ENCODE data around the gene PLEKHA3. TPM values are rescaled to one million over a fixed set of nuclear protein-coding genes. Genes with fewer than 3 reads are reported as not detected.

The PLEKHA3 gene
- total RNA-seq, 2 experiments from 2014 or later = 20.1 to 20.3 TPM

DNA sequence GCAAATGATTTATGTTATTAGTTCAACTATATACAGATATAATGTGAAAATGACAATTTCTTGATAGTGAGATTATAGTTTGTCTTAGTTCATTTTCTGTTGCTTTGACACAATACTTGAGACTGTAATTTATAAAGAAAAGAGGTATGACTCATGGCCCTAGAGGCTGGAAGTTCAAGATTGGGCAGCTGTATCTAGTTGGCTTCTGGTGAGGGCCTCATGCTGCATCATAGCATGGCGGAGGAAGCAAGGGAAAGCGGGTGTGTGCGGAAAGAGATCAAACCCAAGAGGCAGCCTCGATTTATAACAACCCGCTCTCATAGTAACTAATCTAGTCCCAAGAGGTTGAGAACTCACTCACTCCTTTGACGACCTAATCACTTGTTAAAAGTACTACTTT, 11.4 kb downstream of the PLEKHA3 start:
- no peak overlapping the region for H3K27ac Mint-ChIP-seq
- no peak for ATAC-seq (ENCODE audit: poor library complexity)
- Histone ChIP-seq H3K27me3 (ENCODE audit: control insufficient read depth in 1 of 2, insufficient read depth in 2 of 2, low read length in 2 of 2) (no peaks in the 10 kb centered on the region), H3K4me1 (ENCODE audit: insufficient read depth, low read length) (no peaks in the 10 kb centered on the region), H3K27ac (ENCODE audit: low read depth in 1 of 2, low read length in 2 of 2) (no peak overlapping the region), H3K36me3 (ENCODE audit: insufficient read depth, low read length) (peaks cover 75% of the 10 kb centered on the region), H3K9me3 (ENCODE audit: control insufficient read depth in 1 of 2, insufficient read depth in 1 of 2, low read length in 2 of 2) (no peaks in the 10 kb centered on the region), H3K4me3 (ENCODE audit: low read length) (no peak overlapping the region)
- H3K4me3 Mint-ChIP-seq = no peak overlapping the region
- CTCF ChIA-PET = no interaction called here
- DNase-seq = no peak
- no peaks in the 10 kb centered on the region for H3K27me3 Mint-ChIP-seq
- no peaks in the 10 kb centered on the region for H3K9me3 Mint-ChIP-seq
- POLR2A ChIA-PET = no interaction called here
- peaks cover 92% of the 10 kb centered on the region for H3K36me3 Mint-ChIP-seq (ENCODE audit: low read depth)
- TF ChIP-seq CTCF (IDR thresholded peaks at IDR 0.05) = no peak
- intact Hi-C loops (cut with DNase I, micrococcal nuclease) = loop anchor here in 1 of 2 experiments (10.0 kb wide), 1 partner anchor 97 kb away; no protein-coding TSS in a partner anchor
- peaks cover 20% of the 10 kb centered on the region for H3K4me1 Mint-ChIP-seq (ENCODE audit: low read depth)

- Mint-ChIP-seq H3K36me3 (ENCODE audit: low read depth) (peaks cover 95% of the 10 kb centered on the region), H3K27ac (no peak overlapping the region), H3K4me1 (ENCODE audit: low read depth) (no peaks in the 10 kb centered on the region), H3K9me3 (no peaks in the 10 kb centered on the region), H3K27me3 (no peaks in the 10 kb centered on the region), H3K4me3 (no peak overlapping the region)
- Histone ChIP-seq H3K4me3 (ENCODE audit: low read length) (no peak overlapping the region), H3K36me3 (ENCODE audit: insufficient read depth, low read length) (peaks cover 77% of the 10 kb centered on the region), H3K27me3 (ENCODE audit: control insufficient read depth in 1 of 2, insufficient read depth in 2 of 2, low read length in 2 of 2) (no peaks in the 10 kb centered on the region), H3K9me3 (ENCODE audit: control insufficient read depth in 1 of 2, insufficient read depth in 1 of 2, low read length in 2 of 2) (no peaks in the 10 kb centered on the region), H3K27ac (ENCODE audit: low read depth in 1 of 2, low read length in 2 of 2) (no peak overlapping the region), H3K4me1 (ENCODE audit: insufficient read depth, low read length) (no peaks in the 10 kb centered on the region)
- DNase-seq (no peak), ATAC-seq (ENCODE audit: poor library complexity) (no peak)
- no peak for TF ChIP-seq CTCF (IDR thresholded peaks at IDR 0.05)
- ChIA-PET CTCF (interaction anchor here (1.3 to 1.8 kb wide), 2 partner anchors 27 to 60 kb away, joined by 3 read pairs; no protein-coding TSS in a partner anchor), POLR2A (no interaction called here)
- intact Hi-C loops (cut with DNase I, micrococcal nuclease) = loop anchor here in 1 of 2 experiments (10.0 kb wide), 1 partner anchor 101 kb away; no protein-coding TSS in a partner anchor
Observed at GRCh38 chr2:178496049-178496448, 15.8 kb downstream of the PLEKHA3 start.

DNA sequence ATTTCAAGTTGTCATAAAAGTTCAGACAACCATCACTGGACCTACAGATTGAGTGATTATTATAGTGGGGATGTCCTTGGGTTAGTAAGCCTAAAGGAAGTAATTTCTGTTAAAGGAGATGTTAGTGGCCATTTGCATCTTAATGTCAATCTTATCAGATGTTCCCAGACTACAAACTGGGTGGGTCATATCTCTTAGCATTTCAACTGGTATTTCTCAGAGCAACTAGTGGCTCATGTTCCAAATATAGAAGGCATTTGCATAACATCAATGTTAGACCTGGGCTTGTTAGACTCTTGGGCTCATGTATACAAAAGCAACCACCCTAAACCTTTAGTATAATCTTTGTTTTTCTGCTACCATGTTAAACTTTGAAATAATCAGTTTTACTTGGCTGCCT, 17.9 kb downstream of the PLEKHA3 start:
- TF ChIP-seq CTCF (IDR thresholded peaks at IDR 0.05) = no peak
- H3K36me3 Mint-ChIP-seq (ENCODE audit: low read depth) = peaks cover 95% of the 10 kb centered on the region

More for the DNA sequence above, 17.9 kb downstream of the PLEKHA3 start:
- DNase-seq (no peak), ATAC-seq (ENCODE audit: poor library complexity) (no peak)
- H3K9me3 ChIP-seq (ENCODE audit: control insufficient read depth in 1 of 2, insufficient read depth in 1 of 2, low read length in 2 of 2) = no peaks in the 10 kb centered on the region
- peaks cover 84% of the 10 kb centered on the region for H3K36me3 ChIP-seq (ENCODE audit: insufficient read depth, low read length)
- H3K9me3 Mint-ChIP-seq = no peaks in the 10 kb centered on the region
- H3K4me3 ChIP-seq (ENCODE audit: low read length) = no peak overlapping the region
- H3K27me3 Mint-ChIP-seq = no peaks in the 10 kb centered on the region
- no peak overlapping the region for H3K4me3 Mint-ChIP-seq
- CTCF ChIA-PET = no interaction called here
- no peaks in the 10 kb centered on the region for H3K27me3 ChIP-seq (ENCODE audit: control insufficient read depth in 1 of 2, insufficient read depth in 2 of 2, low read length in 2 of 2)
- no peak overlapping the region for H3K27ac ChIP-seq (ENCODE audit: low read depth in 1 of 2, low read length in 2 of 2)
- H3K4me1 ChIP-seq (ENCODE audit: insufficient read depth, low read length) = no peaks in the 10 kb centered on the region
- POLR2A ChIA-PET = no interaction called here
- no peaks in the 10 kb centered on the region for H3K4me1 Mint-ChIP-seq (ENCODE audit: low read depth)
- H3K27ac Mint-ChIP-seq = no peak overlapping the region
- intact Hi-C loops (cut with DNase I, micrococcal nuclease) = loop anchor here in 1 of 2 experiments (10.0 kb wide), 1 partner anchor 103 kb away; no protein-coding TSS in a partner anchor
